Activated B cell treated with CpG ODN at 0.5 μM for 24 hours (primary cell): ENCODE data around the gene CNGB1. TPM values are rescaled to one million over a fixed set of nuclear protein-coding genes. Genes with fewer than 3 reads are reported as not detected.

Experiments used
- ATAC-seq: fragments of 200-7000 bp; cut with Tn5 transposase; one replicate; pipeline ENCODE4 v1.10.0; 2021; ENCODE audit warnings: low read depth, mild to moderate bottlenecking, moderate library complexity
- CTCF ChIA-PET: fragments of 350-600 bp; sonication (Branson Sonifier 250); formaldehyde crosslinking; loops from one replicate; lab custom pipeline; 2021; ENCODE audit warnings: antibody characterized with exemption; lab: Charles Lee
- POLR2A ChIA-PET: fragments of 350-600 bp; sonication (Branson Sonifier 250); formaldehyde crosslinking; loops from one replicate; lab custom pipeline; 2021; ENCODE audit warnings: antibody characterized with exemption; lab: Charles Lee
- DNase-seq: peaks from one replicate; pipeline ENCODE4 v3.0.0; 2022
- H3K27ac Mint-ChIP-seq: one replicate; pipeline ENCODE4 v1.8.0; 2020; ENCODE audit warnings: mixed read lengths
- H3K27me3 Mint-ChIP-seq: one replicate; pipeline ENCODE4 v1.8.0; 2021; ENCODE audit warnings: mixed read lengths
- H3K36me3 Mint-ChIP-seq: one replicate; pipeline ENCODE4 v1.8.0; 2021; ENCODE audit warnings: low read depth, mixed read lengths
- H3K4me1 Mint-ChIP-seq: one replicate; pipeline ENCODE4 v1.8.0; 2021; ENCODE audit warnings: mixed read lengths
- H3K4me3 Mint-ChIP-seq: one replicate; pipeline ENCODE4 v1.8.0; 2020; ENCODE audit warnings: mild to moderate bottlenecking, mixed read lengths
- H3K9me3 Mint-ChIP-seq: one replicate; pipeline ENCODE4 v1.8.0; 2020; ENCODE audit warnings: mixed read lengths
- CTCF ChIP-seq: fragments of 200-600 bp; IDR thresholded peaks from one replicate; pipeline ENCODE4 v1.8.0; 2022; ENCODE audit warnings: antibody characterized with exemption, mild to moderate bottlenecking
- intact Hi-C: fragments of 100-400 bp; cut with micrococcal nuclease; formaldehyde crosslinking; loops from one replicate; pipeline ENCODE4 v1.15.1; 2024
- total RNA-seq: library from RNA; stranded (reverse); gene quantifications from 2 replicates; pipeline ENCODE4 v1.2.3, GENCODE V29; 2022

CNGB1 gene
- total RNA-seq, 1 donor from 2014 or later, result not detected

DNA sequence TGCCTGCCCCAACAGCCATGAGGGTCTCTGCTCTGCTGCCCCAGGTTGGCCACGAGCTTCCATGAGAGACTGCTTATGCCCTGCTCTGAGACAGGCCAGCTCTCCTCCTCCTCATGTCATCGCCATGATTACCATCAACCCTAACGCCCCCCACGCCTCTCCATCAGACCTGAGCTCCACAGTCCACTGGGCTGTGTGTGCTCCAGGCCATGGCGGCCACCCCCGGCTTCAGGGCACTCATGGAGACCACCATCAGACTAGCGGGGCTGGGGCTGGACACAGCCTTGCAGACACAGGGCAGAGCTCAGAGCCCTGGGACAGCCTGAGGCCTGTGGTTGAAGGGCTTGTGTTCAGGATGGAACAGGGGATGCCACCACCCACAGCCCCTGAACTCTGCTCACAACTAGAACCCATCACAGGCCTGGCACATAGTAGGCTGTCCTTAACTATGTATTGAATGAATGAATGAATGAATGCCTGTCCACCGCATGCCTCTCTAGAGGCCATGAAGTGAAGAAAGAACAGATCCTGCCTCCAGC, 14.6 kb downstream of the CNGB1 start:
- H3K4me1 Mint-ChIP-seq, result no peaks in the 10 kb centered on the region

DNA sequence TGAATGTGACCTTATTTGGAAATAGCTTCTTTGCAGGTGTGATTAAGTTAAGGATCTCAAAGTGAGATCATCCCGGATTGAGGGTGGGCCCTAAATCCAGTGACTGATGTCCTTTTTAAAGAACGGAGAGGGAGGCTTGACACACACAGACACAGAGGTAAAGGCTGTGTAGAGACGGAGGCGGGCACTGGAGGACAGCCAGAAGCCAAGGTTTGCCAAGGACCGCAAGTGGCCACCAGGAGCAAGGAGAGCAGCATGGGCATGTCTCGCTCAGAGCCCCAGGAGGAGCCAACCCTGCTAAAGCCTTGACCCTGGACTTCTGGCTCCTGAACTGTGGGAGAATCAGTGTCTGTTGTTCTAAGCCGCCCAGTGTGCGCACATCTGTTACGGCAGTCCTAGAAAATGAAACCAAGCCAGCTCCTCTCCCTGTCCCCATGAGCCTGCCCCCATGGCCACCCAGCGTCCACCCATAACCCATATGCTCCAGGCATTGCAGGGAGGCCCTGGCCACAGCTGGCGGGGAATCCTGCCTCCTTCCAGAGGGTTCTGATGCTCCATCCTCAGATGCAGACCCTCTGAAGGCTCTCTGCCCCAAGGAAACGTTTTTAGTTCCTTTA, 15.2 kb downstream of the CNGB1 start:
- H3K27me3 Mint-ChIP-seq, result peaks cover 10% of the 10 kb centered on the region
- H3K36me3 Mint-ChIP-seq, result no peaks in the 10 kb centered on the region
- no peak overlapping the region for H3K4me3 Mint-ChIP-seq
- intact Hi-C loops, result no loop called here
- ChIA-PET POLR2A (no interaction called here), CTCF (no interaction called here)
- DNase-seq, result no peak
- no peaks in the 10 kb centered on the region for H3K9me3 Mint-ChIP-seq
- no peak for ATAC-seq
- no peak overlapping the region for H3K27ac Mint-ChIP-seq
- TF ChIP-seq CTCF, result no peak
- H3K4me1 Mint-ChIP-seq, result no peaks in the 10 kb centered on the region

More for the DNA sequence above, 14.6 kb downstream of the CNGB1 start:
- no peaks in the 10 kb centered on the region for H3K9me3 Mint-ChIP-seq
- no peaks in the 10 kb centered on the region for H3K36me3 Mint-ChIP-seq
- no peak for TF ChIP-seq CTCF
- intact Hi-C loops, result no loop called here
- H3K4me3 Mint-ChIP-seq, result no peak overlapping the region
- ATAC-seq, result no peak
- CTCF ChIA-PET, result no interaction called here
- no peak overlapping the region for H3K27ac Mint-ChIP-seq
- DNase-seq, result no peak
- POLR2A ChIA-PET, result interaction anchor here (0.5 kb wide), 1 partner anchor 216 kb away, joined by 3 read pairs; no protein-coding TSS in a partner anchor
- H3K27me3 Mint-ChIP-seq, result peaks cover 8% of the 10 kb centered on the region

GRCh38 chr16:57953857-57954256, 17.1 kb downstream of the CNGB1 start:
- H3K9me3 Mint-ChIP-seq, result peaks cover 5% of the 10 kb centered on the region
- TF ChIP-seq CTCF, result no peak
- ChIA-PET POLR2A (no interaction called here), CTCF (no interaction called here)
- intact Hi-C loops, result no loop called here
- no peak overlapping the region for H3K27ac Mint-ChIP-seq
- DNase-seq (no peak), ATAC-seq (no peak)
- H3K4me3 Mint-ChIP-seq, result no peak overlapping the region
- no peaks in the 10 kb centered on the region for H3K4me1 Mint-ChIP-seq
- H3K27me3 Mint-ChIP-seq, result peaks cover 6% of the 10 kb centered on the region
- no peaks in the 10 kb centered on the region for H3K36me3 Mint-ChIP-seq

DNA sequence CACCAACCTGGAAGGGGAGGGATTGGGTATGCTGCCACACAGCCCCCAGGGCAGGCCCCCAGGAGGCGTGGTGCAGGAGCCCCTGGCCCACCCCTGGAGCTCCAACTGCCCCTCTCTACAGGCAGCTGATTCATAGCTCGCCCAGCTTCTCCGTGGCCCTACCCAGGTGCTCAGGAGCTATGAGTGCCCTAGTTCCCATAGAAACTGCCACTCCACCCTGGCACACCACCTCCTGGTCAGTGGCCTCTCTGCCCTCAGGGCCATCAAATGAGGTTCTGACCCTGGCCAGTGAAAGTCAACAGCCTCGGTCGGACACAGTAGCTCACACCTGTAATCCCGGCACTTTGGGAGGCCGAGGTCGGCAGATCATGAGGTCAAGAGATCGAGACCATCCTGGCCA, 18.0 kb downstream of the CNGB1 start:
- TF ChIP-seq CTCF, result no peak
- H3K36me3 Mint-ChIP-seq, result no peaks in the 10 kb centered on the region
- no peak for DNase-seq
- ATAC-seq, result no peak
- no peak overlapping the region for H3K27ac Mint-ChIP-seq
- intact Hi-C loops, result no loop called here
- H3K27me3 Mint-ChIP-seq, result peaks cover 6% of the 10 kb centered on the region
- H3K9me3 Mint-ChIP-seq, result peaks cover 5% of the 10 kb centered on the region
- ChIA-PET POLR2A (no interaction called here), CTCF (interaction anchor here (0.7 kb wide), 1 partner anchor 156 kb away, joined by 3 read pairs; no protein-coding TSS in a partner anchor)
- H3K4me3 Mint-ChIP-seq, result no peak overlapping the region
- H3K4me1 Mint-ChIP-seq, result no peaks in the 10 kb centered on the region

- CTCF ChIA-PET, result no interaction called here
- ATAC-seq, result no peak
- no peak overlapping the region for H3K27ac Mint-ChIP-seq
These were observed 19.5 kb downstream of the CNGB1 start for GRCh38 chr16:57951204-57951960.

More at GRCh38 chr16:57951204-57951960, 19.5 kb downstream of the CNGB1 start:
- TF ChIP-seq CTCF, result no peak
- POLR2A ChIA-PET, result no interaction called here
- no peak for DNase-seq
- Mint-ChIP-seq H3K36me3 (no peaks in the 10 kb centered on the region), H3K9me3 (peaks cover 5% of the 10 kb centered on the region), H3K27me3 (peaks cover 6% of the 10 kb centered on the region), H3K4me1 (no peaks in the 10 kb centered on the region), H3K4me3 (no peak overlapping the region)
- intact Hi-C loops, result no loop called here
